IMR-90 (cell line): ENCODE measurements around the gene DBP. TPM values are rescaled to one million over a fixed set of nuclear protein-coding genes. Genes with fewer than 3 reads are reported as not detected.

Experiments
- ATAC-seq: fragments of 200-7000 bp; cut with Tn5 transposase; 2 replicates; pipeline ENCODE4 v1.9.1; 2020; ENCODE audit warnings: low read depth, mild to moderate bottlenecking, moderate library complexity
- BruUV-seq: library from RNA; stranded (reverse); fragments of 400-500 nt; replicated peaks from 2 replicates; lab custom pipeline; 2021; lab: Mats Ljungman, UMichigan
- CTCF ChIA-PET: fragments of 300-600 bp; formaldehyde crosslinking; extraction: SDS; loops from one replicate; lab custom pipeline; 2021; ENCODE audit warnings: antibody characterized with exemption; lab: Yijun Ruan, JAX
- POLR2A ChIA-PET: fragments of 300-600 bp; sonication (Branson Sonifier 250); formaldehyde crosslinking; loops from one replicate; lab custom pipeline; 2022; ENCODE audit warnings: antibody characterized with exemption; ENCODE audit not compliant: unreplicated experiment; lab: Charles Lee
- DNase-seq: peaks from one replicate; pipeline ENCODE4 v3.0.0; 2013
- H2AFZ ChIP-seq: replicated peaks from 2 replicates; pipeline ENCODE3; 2013; ENCODE audit warnings: low read length, mild to moderate bottlenecking; ENCODE audit not compliant: poor library complexity
- H2AK5ac ChIP-seq: 2 replicates; pipeline ENCODE4 v1.6.1; 2013; ENCODE audit warnings: low read depth, low read length, inconsistent platforms
- H2AK9ac ChIP-seq: replicated peaks from 2 replicates; pipeline ENCODE3; 2013; ENCODE audit warnings: mild to moderate bottlenecking, low read depth, low read length, moderate library complexity; ENCODE audit not compliant: poor library complexity
- H2BK120ac ChIP-seq: 2 replicates; pipeline ENCODE4 v1.6.1; 2013; ENCODE audit warnings: low read depth, low read length, inconsistent platforms
- H2BK15ac ChIP-seq: 3 replicates; pipeline ENCODE4 v1.6.1; 2013; ENCODE audit warnings: low read depth, low read length, inconsistent platforms
- H2BK20ac ChIP-seq: 2 replicates; pipeline ENCODE4 v1.6.1; 2013; ENCODE audit warnings: low read depth, mild to moderate bottlenecking, inconsistent platforms, low read length, moderate library complexity
- H2BK5ac ChIP-seq: 2 replicates; pipeline ENCODE4 v1.6.1; 2013; ENCODE audit warnings: mild to moderate bottlenecking, low read depth, low read length, inconsistent platforms; ENCODE audit not compliant: poor library complexity, severe bottlenecking
- H3K14ac ChIP-seq: replicated peaks from 2 replicates; pipeline ENCODE4 v1.6.1; 2013; ENCODE audit warnings: low read depth, low read length, inconsistent platforms
- H3K18ac ChIP-seq: 2 replicates; pipeline ENCODE4 v1.6.1; 2013; ENCODE audit warnings: low read depth, low read length, control low read depth
- H3K23ac ChIP-seq: 2 replicates; pipeline ENCODE4 v1.6.1; 2013; ENCODE audit warnings: low read depth, low read length, inconsistent platforms
- H3K27ac ChIP-seq: 2 replicates; pipeline ENCODE4 v1.5.1; 2013; ENCODE audit warnings: mild to moderate bottlenecking, control low read depth, low read length; ENCODE audit not compliant: insufficient read depth
- H3K27me3 ChIP-seq: 2 replicates; pipeline ENCODE4 v1.6.1; 2013; ENCODE audit warnings: low read length; ENCODE audit not compliant: control insufficient read depth, insufficient read depth
- H3K36me3 ChIP-seq: 2 replicates; pipeline ENCODE4 v1.6.1; 2013; ENCODE audit warnings: low read length, mixed read lengths; ENCODE audit not compliant: control insufficient read depth, insufficient read depth
- H3K4ac ChIP-seq: 2 replicates; pipeline ENCODE4 v1.6.1; 2013; ENCODE audit warnings: low read depth, low read length, inconsistent platforms
- H3K4me1 ChIP-seq: 2 replicates; pipeline ENCODE4 v1.6.1; 2013; ENCODE audit warnings: low read length, mixed read lengths; ENCODE audit not compliant: control insufficient read depth, insufficient read depth
- H3K4me2 ChIP-seq: 2 replicates; pipeline ENCODE4 v1.6.1; 2013; ENCODE audit warnings: low read depth, mild to moderate bottlenecking, control low read depth, low read length, moderate library complexity
- H3K4me3 ChIP-seq: 2 replicates; pipeline ENCODE4 v1.5.1; 2013; ENCODE audit warnings: low read depth, mild to moderate bottlenecking, control low read depth, low read length, moderate library complexity; ENCODE audit not compliant: insufficient read depth
- H3K56ac ChIP-seq: 2 replicates; pipeline ENCODE4 v1.6.1; 2013; ENCODE audit warnings: low read length, inconsistent platforms; ENCODE audit not compliant: insufficient read depth; ENCODE audit errors: extremely low read depth
- H3K79me1 ChIP-seq, 2 experiments: 2 replicates each; pipeline ENCODE4 v1.6.1; 2013; ENCODE audit warnings: low read length in 2 of 2, inconsistent platforms in 1 of 2, low read depth in 1 of 2
- H3K9ac ChIP-seq: 2 replicates; pipeline ENCODE4 v1.6.1; 2013; ENCODE audit warnings: low read depth, low read length, control low read depth
- H3K9me1 ChIP-seq: 2 replicates; pipeline ENCODE4 v1.6.1; 2013; ENCODE audit warnings: low read length, inconsistent platforms; ENCODE audit not compliant: insufficient read depth
- H3K9me3 ChIP-seq: 2 replicates; pipeline ENCODE4 v1.6.1; 2013; ENCODE audit warnings: low read length; ENCODE audit not compliant: control insufficient read depth, insufficient read depth
- H4K20me1 ChIP-seq: 2 replicates; pipeline ENCODE4 v1.6.1; 2013; ENCODE audit warnings: low read length, inconsistent platforms; ENCODE audit not compliant: insufficient read depth
- H4K5ac ChIP-seq: 2 replicates; pipeline ENCODE4 v1.6.1; 2013; ENCODE audit warnings: mild to moderate bottlenecking, low read depth, low read length, control low read depth
- H4K8ac ChIP-seq, 2 experiments: 2 replicates each; pipeline ENCODE4 v1.6.1; 2013; ENCODE audit warnings: low read depth in 2 of 2, low read length in 2 of 2, control low read depth in 1 of 2, inconsistent platforms in 1 of 2
- H4K91ac ChIP-seq: 2 replicates; pipeline ENCODE4 v1.6.1; 2013; ENCODE audit warnings: low read depth, low read length, inconsistent platforms; ENCODE audit not compliant: insufficient read depth
- BHLHE40 ChIP-seq: fragments of 150-350 bp; IDR thresholded peaks from 2 replicates; pipeline ENCODE4 v1.6.1; 2016; ENCODE audit warnings: mild to moderate bottlenecking, low read depth, low read length
- CHD1 ChIP-seq: IDR thresholded peaks from 2 replicates; pipeline ENCODE4 v1.6.1; 2012; ENCODE audit warnings: low read depth, low read length, improper control_type of control experiment
- MAFK ChIP-seq: IDR thresholded peaks from 2 replicates; pipeline ENCODE4 v1.6.1; 2012; ENCODE audit warnings: low read depth, low read length, improper control_type of control experiment
- POLR2A ChIP-seq: IDR thresholded peaks from 2 replicates; pipeline ENCODE4 v1.6.1; 2012; ENCODE audit warnings: mild to moderate bottlenecking, low read depth, low read length
- RAD21 ChIP-seq: IDR thresholded peaks from 2 replicates; pipeline ENCODE4 v1.6.1; 2012; ENCODE audit warnings: low read length, improper control_type of control experiment
- RCOR1 ChIP-seq: IDR thresholded peaks from 2 replicates; pipeline ENCODE4 v1.6.1; 2012; ENCODE audit warnings: mild to moderate bottlenecking, low read length, improper control_type of control experiment; ENCODE audit not compliant: insufficient replicate concordance
- RFX5 ChIP-seq: IDR thresholded peaks from 2 replicates; pipeline ENCODE4 v1.8.0; 2012; ENCODE audit warnings: low read depth, mild to moderate bottlenecking, low read length, moderate library complexity
- WGBS, 2 experiments: methylation state at CpG; one replicate each; pipeline versions ENCODE4 v1.1.5 to v1.1.7; 2013; ENCODE audit warnings: missing lambda C conversion rate in 2 of 2; ENCODE audit not compliant: insufficient read length in 1 of 2; ENCODE audit errors: extremely low coverage in 2 of 2; 5-methylcytosine and 5-hydroxymethylcytosine counted together
- dilution Hi-C: fragments of 300-500 bp; cut with HindIII; formaldehyde crosslinking; loops from one replicate; pipeline ENCODE4 v1.14.3; 2018; ENCODE audit warnings: low sequenced_read_pairs; ENCODE audit not compliant: unreplicated experiment
- in situ Hi-C: fragments of 300-500 bp; cut with MboI; formaldehyde crosslinking; loops from 3 replicates; pipeline ENCODE4 v1.14.3; 2019; ENCODE audit warnings: low sequenced_read_pairs, inconsistent platforms, mixed read lengths
- intact Hi-C: fragments of 100-400 bp; cut with micrococcal nuclease; formaldehyde crosslinking; loops from 2 replicates; pipeline ENCODE4 v1.10.0; 2022
- polyA plus RNA-seq, 3 experiments: library from polyadenylated mRNA; depleted of rRNA; stranded (reverse); fragments of >200 nt; gene quantifications; 2 replicates each; pipeline ENCODE4 v1.2.3, GENCODE V29; 2012; ENCODE audit warnings: low replicate concordance in 1 of 3
- total RNA-seq: library from RNA; depleted of rRNA; stranded (reverse); fragments of >200 nt; gene quantifications from 2 replicates; pipeline ENCODE4 v1.2.3, GENCODE V29; 2012
- TF ChIP-seq, protein P1 (sequence below): conservative IDR thresholded peaks from 2 replicates; pipeline ENCODE4 v1.5.1; 2012; ENCODE audit warnings: mild to moderate bottlenecking, low read depth, low read length, improper control_type of control experiment
- TF ChIP-seq, protein P2 (sequence below): fragments of 150-350 bp; IDR thresholded peaks from 2 replicates; pipeline ENCODE4 v1.6.1; 2017; ENCODE audit warnings: mild to moderate bottlenecking, antibody characterized with exemption, low read length, low read depth

DBP gene
- total and polyA plus RNA-seq, 2 of the 4 experiments (the other 2 are of a cell fraction): 3.0 to 3.6 TPM

DNA sequence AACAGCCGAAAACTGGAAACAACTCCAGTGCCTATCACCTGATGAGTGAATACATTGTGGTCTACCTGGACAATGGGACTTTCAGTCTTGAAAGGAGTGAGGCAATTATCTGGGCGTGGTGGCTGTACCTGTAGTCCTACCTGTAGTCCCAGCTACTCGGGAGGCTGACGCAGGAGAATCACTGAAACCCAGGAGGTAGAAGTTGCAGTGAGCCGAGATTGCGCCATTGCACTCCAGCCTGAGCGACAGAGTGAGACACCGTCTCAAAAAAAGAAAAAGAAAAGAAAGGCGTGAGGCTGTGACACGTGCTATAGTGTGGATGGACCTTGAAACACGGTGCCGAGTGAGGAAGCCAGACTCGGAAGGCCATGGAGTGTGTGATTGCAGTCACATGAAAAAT, 39.7 kb upstream of the DBP start:
- no peak overlapping the region for H2BK120ac ChIP-seq
- H2BK15ac ChIP-seq: no peak overlapping the region
- peaks cover 7% of the 10 kb centered on the region for H3K9me1 ChIP-seq
- peaks cover 6% of the 10 kb centered on the region; the same call in 1 of the 2 replicates for H4K20me1 ChIP-seq
- H4K91ac ChIP-seq: no peak overlapping the region
- H2AK5ac ChIP-seq: no peak overlapping the region
- ChIA-PET POLR2A (no interaction called here), CTCF (no interaction called here)
- H3K4me2 ChIP-seq: no peak overlapping the region
- no peak overlapping the region for H2AFZ ChIP-seq
- WGBS, 2 experiments: 86% methylated on average over 12 of the region's 13 CpGs; no CpG with 5 or more reads in 1 of the 2 experiments
- H3K27ac ChIP-seq: no peak overlapping the region
- H3K9me3 ChIP-seq: no peaks in the 10 kb centered on the region
- H2BK5ac ChIP-seq: no peak overlapping the region
- no peak overlapping the region for H2AK9ac ChIP-seq
- H3K4me3 ChIP-seq: no peak overlapping the region
- no peak overlapping the region for H4K5ac ChIP-seq
- H3K56ac ChIP-seq: no peak overlapping the region
- no peak overlapping the region for H3K23ac ChIP-seq
- dilution Hi-C loops: no loop called here
- ATAC-seq (no peak), DNase-seq (no peak)
- in situ Hi-C loops: no loop called here
- peaks cover 9% of the 10 kb centered on the region; the same call in 1 of the 2 replicates for H3K27me3 ChIP-seq
- no peak overlapping the region for H3K18ac ChIP-seq
- no peak overlapping the region for H3K14ac ChIP-seq
- H2BK20ac ChIP-seq: no peak overlapping the region
- H3K4ac ChIP-seq: no peak overlapping the region
- no peaks in the 10 kb centered on the region for H3K79me1 ChIP-seq
- intact Hi-C loops: loop anchor here (5.0 kb wide), 1 partner anchor 105 kb away; no protein-coding TSS in a partner anchor
- peaks cover 3% of the 10 kb centered on the region; the same call in 1 of the 2 replicates for H3K4me1 ChIP-seq
- TF ChIP-seq RCOR1 (no peak), POLR2A (no peak), MAFK (no peak), RFX5 (no peak), RAD21 (no peak), BHLHE40 (no peak), CHD1 (no peak)
- TF ChIP-seq, protein P1, sequence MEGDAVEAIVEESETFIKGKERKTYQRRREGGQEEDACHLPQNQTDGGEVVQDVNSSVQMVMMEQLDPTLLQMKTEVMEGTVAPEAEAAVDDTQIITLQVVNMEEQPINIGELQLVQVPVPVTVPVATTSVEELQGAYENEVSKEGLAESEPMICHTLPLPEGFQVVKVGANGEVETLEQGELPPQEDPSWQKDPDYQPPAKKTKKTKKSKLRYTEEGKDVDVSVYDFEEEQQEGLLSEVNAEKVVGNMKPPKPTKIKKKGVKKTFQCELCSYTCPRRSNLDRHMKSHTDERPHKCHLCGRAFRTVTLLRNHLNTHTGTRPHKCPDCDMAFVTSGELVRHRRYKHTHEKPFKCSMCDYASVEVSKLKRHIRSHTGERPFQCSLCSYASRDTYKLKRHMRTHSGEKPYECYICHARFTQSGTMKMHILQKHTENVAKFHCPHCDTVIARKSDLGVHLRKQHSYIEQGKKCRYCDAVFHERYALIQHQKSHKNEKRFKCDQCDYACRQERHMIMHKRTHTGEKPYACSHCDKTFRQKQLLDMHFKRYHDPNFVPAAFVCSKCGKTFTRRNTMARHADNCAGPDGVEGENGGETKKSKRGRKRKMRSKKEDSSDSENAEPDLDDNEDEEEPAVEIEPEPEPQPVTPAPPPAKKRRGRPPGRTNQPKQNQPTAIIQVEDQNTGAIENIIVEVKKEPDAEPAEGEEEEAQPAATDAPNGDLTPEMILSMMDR: no peak
- TF ChIP-seq, protein P2, sequence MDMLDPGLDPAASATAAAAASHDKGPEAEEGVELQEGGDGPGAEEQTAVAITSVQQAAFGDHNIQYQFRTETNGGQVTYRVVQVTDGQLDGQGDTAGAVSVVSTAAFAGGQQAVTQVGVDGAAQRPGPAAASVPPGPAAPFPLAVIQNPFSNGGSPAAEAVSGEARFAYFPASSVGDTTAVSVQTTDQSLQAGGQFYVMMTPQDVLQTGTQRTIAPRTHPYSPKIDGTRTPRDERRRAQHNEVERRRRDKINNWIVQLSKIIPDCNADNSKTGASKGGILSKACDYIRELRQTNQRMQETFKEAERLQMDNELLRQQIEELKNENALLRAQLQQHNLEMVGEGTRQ: no peak
- no peak overlapping the region for H3K9ac ChIP-seq
- no peak overlapping the region for H4K8ac ChIP-seq
- H3K36me3 ChIP-seq: no peaks in the 10 kb centered on the region
- no TSS peak for BruUV-seq
